Neuronal stem cell (in vitro differentiated cells): Measurements from ENCODE around the gene METTL23.
"Not testable (repeated sequence)": the region's sequence is repeated elsewhere in the genome, so short reads cannot be mapped to it uniquely, and the experiment has no call there.

Source experiments
- DNase-seq: peaks from one replicate; pipeline ENCODE4 v3.0.0-alpha.2; 2013; ENCODE audit warnings: low spot score
- H2AFZ ChIP-seq: one replicate; pipeline ENCODE4 v1.6.1; 2013; ENCODE audit warnings: mild to moderate bottlenecking, low read length, inconsistent platforms
- H2AK5ac ChIP-seq: 2 replicates; pipeline ENCODE4 v1.6.1; 2013; ENCODE audit warnings: low read depth, mild to moderate bottlenecking, inconsistent platforms, low read length, moderate library complexity, mixed read lengths
- H2BK120ac ChIP-seq: 2 replicates; pipeline ENCODE4 v1.6.1; 2013; ENCODE audit warnings: low read depth, mild to moderate bottlenecking, inconsistent platforms, low read length, moderate library complexity, mixed read lengths
- H2BK12ac ChIP-seq: one replicate; pipeline ENCODE4 v1.6.1; 2013; ENCODE audit warnings: low read length, inconsistent platforms
- H2BK15ac ChIP-seq: 2 replicates; pipeline ENCODE4 v1.6.1; 2013; ENCODE audit warnings: mild to moderate bottlenecking, low read length, inconsistent platforms, mixed read lengths
- H2BK5ac ChIP-seq: one replicate; pipeline ENCODE4 v1.6.1; 2013; ENCODE audit warnings: inconsistent platforms, mild to moderate bottlenecking, low read length, moderate library complexity
- H3K14ac ChIP-seq: one replicate; pipeline ENCODE4 v1.6.1; 2013; ENCODE audit warnings: low read length, inconsistent platforms
- H3K18ac ChIP-seq: 2 replicates; pipeline ENCODE4 v1.6.1; 2013; ENCODE audit warnings: low read length, inconsistent platforms
- H3K23ac ChIP-seq: 2 replicates; pipeline ENCODE4 v1.6.1; 2013; ENCODE audit warnings: low read depth, mild to moderate bottlenecking, mixed read lengths, low read length, inconsistent platforms; ENCODE audit not compliant: poor library complexity
- H3K27ac ChIP-seq: replicated peaks from 3 replicates; pipeline ENCODE4 v1.5.1; 2013; ENCODE audit warnings: low read length, inconsistent platforms
- H3K27me3 ChIP-seq, 3 experiments: 2 replicates each; pipeline ENCODE4 v1.6.1; 2013; ENCODE audit warnings: low read length in 3 of 3, mild to moderate bottlenecking in 2 of 3, inconsistent platforms in 1 of 3, low read depth in 1 of 3, mixed read lengths in 1 of 3, moderate library complexity in 1 of 3; ENCODE audit not compliant: control insufficient read depth in 3 of 3, insufficient read depth in 3 of 3
- H3K36me3 ChIP-seq, 2 donors: replicated peaks in 1 of 2; 2 replicates each; pipeline ENCODE4 v1.6.1; 2013; ENCODE audit warnings: low read length in 2 of 2; ENCODE audit not compliant: control insufficient read depth in 2 of 2, insufficient read depth in 2 of 2
- H3K4ac ChIP-seq: 2 replicates; pipeline ENCODE4 v1.6.1; 2013; ENCODE audit warnings: inconsistent platforms, mild to moderate bottlenecking, low read length, moderate library complexity
- H3K4me1 ChIP-seq, 2 donors: 1 replicate in 1 of 2; 2 replicates in 1 of 2; pipeline ENCODE4 v1.6.1; 2013; ENCODE audit warnings: low read length in 2 of 2, low read depth in 1 of 2; ENCODE audit not compliant: control insufficient read depth in 2 of 2, insufficient read depth in 1 of 2
- H3K4me2 ChIP-seq: one replicate; pipeline ENCODE4 v1.6.1; 2013; ENCODE audit warnings: mild to moderate bottlenecking, low read length, inconsistent platforms; ENCODE audit not compliant: insufficient read depth, poor library complexity, severe bottlenecking
- H3K4me3 ChIP-seq, 2 donors: 2 replicates each; pipeline ENCODE4 v1.5.1; 2013; ENCODE audit warnings: low read length in 2 of 2, mild to moderate bottlenecking in 2 of 2, inconsistent platforms in 1 of 2, moderate library complexity in 1 of 2
- H3K79me1 ChIP-seq: one replicate; pipeline ENCODE4 v1.6.1; 2013; ENCODE audit warnings: low read depth, mild to moderate bottlenecking, inconsistent platforms, low read length, moderate library complexity
- H3K9ac ChIP-seq: one replicate; pipeline ENCODE4 v1.6.1; 2013; ENCODE audit warnings: mild to moderate bottlenecking, low read depth, low read length, inconsistent platforms; ENCODE audit not compliant: poor library complexity
- H3K9me3 ChIP-seq, 2 donors: replicated peaks in 1 of 2; 2 replicates each; pipeline versions ENCODE3 to v1.6.1; 2013; ENCODE audit warnings: low read length in 2 of 2, mild to moderate bottlenecking in 2 of 2, inconsistent platforms in 1 of 2, low read depth in 1 of 2, mixed read lengths in 1 of 2, moderate library complexity in 1 of 2; ENCODE audit not compliant: control insufficient read depth in 2 of 2, insufficient read depth in 1 of 2
- H4K8ac ChIP-seq: one replicate; pipeline ENCODE4 v1.6.1; 2013; ENCODE audit warnings: low read depth, mild to moderate bottlenecking, inconsistent platforms, low read length, moderate library complexity
- H4K91ac ChIP-seq: one replicate; pipeline ENCODE4 v1.6.1; 2013; ENCODE audit warnings: low read length, low read depth, mild to moderate bottlenecking, inconsistent platforms; ENCODE audit not compliant: poor library complexity
- WGBS, 2 donors: extraction: QIAGEN DNeasy Blood & Tissue Kit; methylation state at CpG; one replicate each; pipeline ENCODE4 v1.1.7; 2013; ENCODE audit warnings: missing lambda C conversion rate in 2 of 2, mixed read lengths in 1 of 2; ENCODE audit not compliant: insufficient read length in 2 of 2, insufficient replicate concordance in 1 of 2; ENCODE audit errors: extremely low coverage in 2 of 2; 5-methylcytosine and 5-hydroxymethylcytosine counted together

METTL23 gene

DNA sequence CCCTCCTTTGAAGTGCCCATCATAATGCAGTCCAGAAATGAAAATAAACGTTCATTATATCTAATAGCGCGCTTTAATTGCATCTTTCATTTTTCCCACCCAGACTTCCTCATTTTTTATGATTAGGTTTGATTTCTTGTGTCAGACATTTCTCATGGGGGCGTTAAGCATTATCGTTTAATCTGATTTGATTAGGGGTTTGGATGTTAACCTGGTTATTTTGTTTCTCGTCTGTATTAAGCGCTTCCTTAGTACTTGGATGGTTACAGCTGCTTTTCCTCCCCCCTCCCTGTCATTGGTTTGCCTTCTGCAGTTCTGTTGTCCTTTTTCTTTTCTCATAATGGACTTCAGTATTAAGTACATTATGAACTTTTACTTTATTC lies 11.8 kb downstream of the METTL23 start:
- Histone ChIP-seq H4K8ac (no peak overlapping the region), H2BK5ac (peak overlapping the region; percentile 96), H3K4ac (no peak overlapping the region), H3K4me2 (peak overlapping the region; percentile 53), H2BK15ac (no peak overlapping the region), H4K91ac (no peak overlapping the region), H3K27ac (no peak overlapping the region), H3K14ac (no peak overlapping the region), H2AK5ac (no peak overlapping the region), H3K27me3 (no peaks in the 10 kb centered on the region), H2AFZ (peak overlapping the region; percentile 86), H3K4me3 (peak overlapping the region; percentile 67 to 78), H3K18ac (no peak overlapping the region), H3K23ac (no peak overlapping the region), H3K79me1 (peaks cover 5% of the 10 kb centered on the region), H3K9me3 (no peaks in the 10 kb centered on the region), H3K4me1 (peaks cover 8 to 23% of the 10 kb centered on the region in 2 donors), H2BK120ac (no peak overlapping the region), H3K36me3 (peaks cover 12 to 53% of the 10 kb centered on the region in 2 donors), H2BK12ac (no peak overlapping the region), H3K9ac (no peak overlapping the region)
- WGBS, 2 donors, result no CpG with 5 or more reads among the region's 7 CpGs
- no peak for DNase-seq

DNA sequence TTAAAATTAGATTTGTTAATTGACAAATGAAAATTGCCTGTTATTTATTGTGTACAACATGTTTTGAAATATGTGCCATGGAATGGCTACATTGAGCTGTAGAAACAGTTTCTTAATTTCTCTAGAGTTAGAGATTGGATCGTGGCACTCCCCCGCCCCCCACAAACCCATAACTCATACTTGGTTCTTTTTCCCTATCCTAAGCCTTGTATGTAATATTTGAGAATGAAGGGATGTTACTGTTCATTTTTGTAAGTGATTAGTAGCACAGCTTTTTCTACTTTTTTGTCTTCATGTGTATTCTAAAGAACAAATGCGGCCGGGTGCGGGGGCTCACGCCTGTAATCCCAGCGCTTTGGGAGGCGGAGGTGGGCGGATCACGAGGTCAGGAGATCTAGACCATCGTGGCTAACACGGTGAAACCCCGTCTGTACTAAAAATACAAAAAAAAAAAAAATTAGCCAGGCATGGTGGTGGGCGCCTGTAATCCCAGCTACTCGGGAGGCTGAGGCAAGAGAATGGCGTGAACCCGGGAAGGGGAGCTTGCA lies 13.0 kb downstream of the METTL23 start:
- not testable (repeated sequence) for H3K27ac ChIP-seq, H2AFZ ChIP-seq, H3K9me3 ChIP-seq, H4K91ac ChIP-seq, H3K27me3 ChIP-seq, H4K8ac ChIP-seq, H3K9ac ChIP-seq, H3K4me3 ChIP-seq, DNase-seq, H2BK15ac ChIP-seq, H3K23ac ChIP-seq, H2BK12ac ChIP-seq, H3K4me2 ChIP-seq, H3K79me1 ChIP-seq, H3K4ac ChIP-seq, H2AK5ac ChIP-seq, H3K14ac ChIP-seq, H2BK120ac ChIP-seq, H3K18ac ChIP-seq, H2BK5ac ChIP-seq
- no CpG with 5 or more reads among the region's 17 CpGs for WGBS, 2 donors
- H3K36me3 ChIP-seq, result peaks cover 10 to 51% of the 10 kb centered on the region in 2 donors
- H3K4me1 ChIP-seq, result peaks cover 3 to 11% of the 10 kb centered on the region in 2 donors

DNA sequence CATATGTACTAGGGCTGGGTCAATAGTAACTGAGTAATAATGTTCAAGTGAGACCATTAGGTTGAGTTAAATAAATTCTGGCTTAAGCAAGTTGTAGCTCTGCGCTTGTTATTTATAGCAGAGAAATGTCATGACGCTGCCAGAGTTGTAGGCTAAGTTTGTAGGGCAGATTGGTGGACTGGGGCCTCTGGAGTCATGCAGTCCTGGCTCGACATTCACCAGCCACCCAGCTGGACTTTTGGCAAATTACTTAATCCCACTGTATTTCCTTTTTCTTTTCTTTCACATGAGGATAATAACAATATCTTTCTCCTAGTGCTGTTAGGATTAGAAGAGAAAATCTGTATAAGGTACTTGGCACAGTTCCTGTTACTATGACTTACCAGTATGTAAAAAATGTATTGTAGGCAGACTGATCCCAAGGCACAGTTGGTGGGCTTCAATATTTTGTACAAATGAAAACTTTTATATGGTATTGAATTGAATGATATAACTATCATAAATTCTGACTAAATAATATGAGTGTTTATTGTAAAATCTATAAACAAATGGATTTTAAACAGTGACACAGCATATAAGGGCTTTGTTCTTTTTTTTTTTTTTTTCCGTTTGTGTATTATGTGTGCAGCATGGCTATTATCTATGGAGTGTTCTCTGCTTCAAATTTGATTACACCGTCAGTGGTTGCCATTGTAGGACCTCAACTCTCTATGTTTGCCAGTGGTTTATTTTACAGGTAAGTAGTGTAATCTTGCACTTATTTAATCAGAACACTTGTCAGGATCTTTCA lies 13.9 kb downstream of the METTL23 start:
- Histone ChIP-seq H4K91ac (no peak overlapping the region), H3K27me3 (no peaks in the 10 kb centered on the region), H3K23ac (no peak overlapping the region), H3K14ac (no peak overlapping the region), H3K79me1 (peaks cover 5% of the 10 kb centered on the region), H3K4me2 (no peak overlapping the region), H2AK5ac (no peak overlapping the region), H3K4me1 (peaks cover 2 to 7% of the 10 kb centered on the region in 2 donors), H3K4me3 (no peak overlapping the region), H2BK15ac (no peak overlapping the region), H3K27ac (no peak overlapping the region), H3K4ac (no peak overlapping the region), H3K36me3 (peaks cover 13 to 51% of the 10 kb centered on the region in 2 donors), H2BK120ac (no peak overlapping the region), H2BK12ac (no peak overlapping the region), H2BK5ac (no peak overlapping the region), H4K8ac (no peak overlapping the region), H2AFZ (no peak overlapping the region), H3K18ac (no peak overlapping the region), H3K9me3 (no peaks in the 10 kb centered on the region), H3K9ac (no peak overlapping the region)
- DNase-seq, result no peak
- WGBS, 2 donors, result no CpG with 5 or more reads among the region's 5 CpGs

DNA sequence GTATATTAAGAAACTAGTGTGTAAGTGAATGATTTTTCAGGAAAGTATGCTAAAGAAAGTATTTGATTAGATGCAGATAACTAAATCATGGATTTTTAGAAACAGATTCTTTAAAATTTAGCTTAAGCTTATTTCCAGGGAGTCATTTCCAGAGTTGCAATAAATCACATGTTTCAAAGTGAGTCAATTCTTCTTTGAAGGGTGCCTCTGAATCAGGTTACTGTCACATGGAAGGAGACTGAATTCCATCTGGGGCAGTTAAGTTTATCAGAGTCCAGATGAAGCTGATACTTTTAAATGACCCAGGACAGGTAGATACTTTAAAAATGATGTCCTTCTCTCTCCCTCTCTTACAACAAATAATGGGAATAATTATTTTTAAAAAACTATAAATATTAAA lies 16.3 kb downstream of the METTL23 start:
- DNase-seq, result no peak
- Histone ChIP-seq H3K18ac (no peak overlapping the region), H2AFZ (no peak overlapping the region), H2BK120ac (no peak overlapping the region), H2BK15ac (no peak overlapping the region), H2BK5ac (no peak overlapping the region), H3K9me3 (peaks cover 0 to 8% of the 10 kb centered on the region in 2 donors), H3K27ac (no peak overlapping the region), H4K91ac (no peak overlapping the region), H3K9ac (no peak overlapping the region), H3K36me3 (peaks cover 11 to 59% of the 10 kb centered on the region in 2 donors), H3K4ac (no peak overlapping the region), H2BK12ac (no peak overlapping the region), H3K4me1 (peaks cover 2 to 7% of the 10 kb centered on the region in 2 donors), H3K23ac (no peak overlapping the region), H3K27me3 (no peaks in the 10 kb centered on the region), H3K14ac (no peak overlapping the region), H2AK5ac (no peak overlapping the region), H4K8ac (no peak overlapping the region), H3K4me3 (no peak overlapping the region), H3K4me2 (no peak overlapping the region), H3K79me1 (no peaks in the 10 kb centered on the region)
